ENCODE measurements around the gene USP10.

GRCh38 chr16:84724606-84725309 is 25.0 kb downstream of the USP10 start:
- TF ChIP-seq EP300 (IDR thresholded peaks at IDR 0.05; ENCODE audit: borderline replicate concordance) (no peak), YY1 (IDR thresholded peaks at IDR 0.05; ENCODE audit: low read depth) (no peak), FOXM1 (IDR thresholded peaks at IDR 0.05; ENCODE audit: borderline replicate concordance, low read depth) (no peak), MAX (IDR thresholded peaks at IDR 0.05) (no peak), CEBPB (IDR thresholded peaks at IDR 0.05) (no peak), CREB1 (IDR thresholded peaks at IDR 0.05; ENCODE audit: low read depth) (no peak), EGR1 (IDR thresholded peaks at IDR 0.05) (no peak), ZBTB7A (IDR thresholded peaks at IDR 0.05; ENCODE audit: low read depth) (no peak), RAD21 (IDR thresholded peaks at IDR 0.05; ENCODE audit: low read depth) (no peak), REST (IDR thresholded peaks at IDR 0.05; ENCODE audit: low read depth) (no peak)
